HG03520 (cell line): ENCODE results near the gene LYPLAL1.
"Not testable (repeated sequence)": the region's sequence is repeated elsewhere in the genome, so short reads cannot be mapped to it uniquely, and the experiment has no call there.

Experiments used
- ATAC-seq: cut with Tn5 transposase; IDR thresholded peaks from one replicate; pipeline ENCODE4 v1.9.1; 2021; ENCODE audit warnings: mild to moderate bottlenecking, moderate library complexity; ENCODE audit not compliant: unreplicated experiment

Gene LYPLAL1

GRCh38 chr1:219161371-219161770 lies 12.3 kb upstream of the LYPLAL1 start:
- ATAC-seq, result no peak

- ATAC-seq, result no peak
Observed at GRCh38 chr1:219163401-219163954, 10.2 kb upstream of the LYPLAL1 start.

GRCh38 chr1:219171192-219171935 lies 2.3 kb upstream of the LYPLAL1 start:
- ATAC-seq, result no peak

GRCh38 chr1:219172821-219173220 lies 857 bp upstream of the LYPLAL1 start:
- no peak for ATAC-seq

GRCh38 chr1:219173434-219173757 lies 282 bp upstream of the LYPLAL1 start:
- ATAC-seq, result peak; percentile 54

GRCh38 chr1:219174460-219175211 lies 958 bp downstream of the LYPLAL1 start:
- ATAC-seq, result peak; percentile 37

GRCh38 chr1:219175212-219175564 lies 1.5 kb downstream of the LYPLAL1 start:
- no peak for ATAC-seq

- ATAC-seq, result no peak
Observed at GRCh38 chr1:219176168-219176567, 2.5 kb downstream of the LYPLAL1 start.

GRCh38 chr1:219177363-219177762 lies 3.7 kb downstream of the LYPLAL1 start:
- ATAC-seq, result no peak

GRCh38 chr1:219177940-219178339 lies 4.3 kb downstream of the LYPLAL1 start:
- ATAC-seq, result no peak

GRCh38 chr1:219179293-219179692 lies 5.6 kb downstream of the LYPLAL1 start:
- ATAC-seq, result no peak

GRCh38 chr1:219184337-219184736 lies 10.7 kb downstream of the LYPLAL1 start:
- ATAC-seq, result no peak

- no peak for ATAC-seq
Observed at GRCh38 chr1:219185486-219186117, 11.9 kb downstream of the LYPLAL1 start.

- no peak for ATAC-seq
Observed at GRCh38 chr1:219188331-219188803, 14.7 kb downstream of the LYPLAL1 start.

GRCh38 chr1:219189021-219189824 lies 15.5 kb downstream of the LYPLAL1 start:
- peak; percentile 70 for ATAC-seq

GRCh38 chr1:219189952-219190351 lies 16.3 kb downstream of the LYPLAL1 start:
- ATAC-seq, result no peak

GRCh38 chr1:219190605-219191004 lies 16.9 kb downstream of the LYPLAL1 start:
- ATAC-seq, result no peak

- not testable (repeated sequence) for ATAC-seq
Observed at GRCh38 chr1:219195833-219196232, 22.2 kb downstream of the LYPLAL1 start.

- ATAC-seq, result no peak
Observed at GRCh38 chr1:219201656-219202055, 28.0 kb downstream of the LYPLAL1 start.

GRCh38 chr1:219202567-219202966 lies 28.9 kb downstream of the LYPLAL1 start:
- ATAC-seq, result no peak

GRCh38 chr1:219206350-219206749 lies 32.7 kb downstream of the LYPLAL1 start:
- no peak for ATAC-seq
